GM12801 (cell line): ENCODE measurements around the gene IL15RA.

Experiments
- TF ChIP-seq, protein P1 (sequence below): IDR thresholded peaks from one replicate; pipeline ENCODE4 v1.5.1; 2011; ENCODE audit warnings: control low read depth; ENCODE audit not compliant: insufficient read length; ENCODE audit errors: extremely low read depth

IL15RA gene

DNA sequence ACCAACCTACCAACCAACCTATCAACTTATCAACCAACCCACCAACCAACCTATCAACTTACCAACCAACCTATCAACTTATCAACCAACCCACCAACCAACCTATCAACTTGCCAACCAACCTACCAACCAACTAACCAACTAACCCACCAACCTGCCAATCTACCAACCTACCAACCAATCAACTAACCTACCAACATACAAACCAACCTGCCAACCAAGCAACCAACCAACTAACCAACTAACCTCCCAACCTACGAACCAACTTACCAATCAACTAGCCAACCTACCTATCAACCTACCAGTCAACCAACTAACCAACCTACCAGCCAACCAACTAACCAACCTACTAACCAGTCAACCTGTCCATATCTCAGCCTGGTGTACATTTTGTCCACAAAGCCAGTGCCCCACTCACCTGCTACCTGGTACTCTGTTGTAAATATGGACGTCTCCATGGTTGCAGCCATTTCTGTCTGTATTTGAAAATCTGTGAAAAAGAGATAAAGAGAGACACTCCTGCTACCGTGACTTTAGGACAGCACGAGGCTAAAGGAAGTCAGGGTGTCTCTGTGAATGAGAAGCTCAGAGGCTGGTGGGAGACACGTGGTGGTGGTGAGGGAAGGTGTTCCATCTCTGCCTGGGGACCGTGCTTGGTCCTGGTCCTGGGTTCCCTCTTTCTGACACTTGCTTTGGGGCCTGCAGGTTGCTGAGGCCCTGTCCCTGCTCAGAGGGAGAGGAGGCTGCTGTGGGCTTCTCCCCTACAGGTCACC lies 41.9 kb upstream of the IL15RA start:
- TF ChIP-seq, protein P1, sequence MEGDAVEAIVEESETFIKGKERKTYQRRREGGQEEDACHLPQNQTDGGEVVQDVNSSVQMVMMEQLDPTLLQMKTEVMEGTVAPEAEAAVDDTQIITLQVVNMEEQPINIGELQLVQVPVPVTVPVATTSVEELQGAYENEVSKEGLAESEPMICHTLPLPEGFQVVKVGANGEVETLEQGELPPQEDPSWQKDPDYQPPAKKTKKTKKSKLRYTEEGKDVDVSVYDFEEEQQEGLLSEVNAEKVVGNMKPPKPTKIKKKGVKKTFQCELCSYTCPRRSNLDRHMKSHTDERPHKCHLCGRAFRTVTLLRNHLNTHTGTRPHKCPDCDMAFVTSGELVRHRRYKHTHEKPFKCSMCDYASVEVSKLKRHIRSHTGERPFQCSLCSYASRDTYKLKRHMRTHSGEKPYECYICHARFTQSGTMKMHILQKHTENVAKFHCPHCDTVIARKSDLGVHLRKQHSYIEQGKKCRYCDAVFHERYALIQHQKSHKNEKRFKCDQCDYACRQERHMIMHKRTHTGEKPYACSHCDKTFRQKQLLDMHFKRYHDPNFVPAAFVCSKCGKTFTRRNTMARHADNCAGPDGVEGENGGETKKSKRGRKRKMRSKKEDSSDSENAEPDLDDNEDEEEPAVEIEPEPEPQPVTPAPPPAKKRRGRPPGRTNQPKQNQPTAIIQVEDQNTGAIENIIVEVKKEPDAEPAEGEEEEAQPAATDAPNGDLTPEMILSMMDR = no peak

DNA sequence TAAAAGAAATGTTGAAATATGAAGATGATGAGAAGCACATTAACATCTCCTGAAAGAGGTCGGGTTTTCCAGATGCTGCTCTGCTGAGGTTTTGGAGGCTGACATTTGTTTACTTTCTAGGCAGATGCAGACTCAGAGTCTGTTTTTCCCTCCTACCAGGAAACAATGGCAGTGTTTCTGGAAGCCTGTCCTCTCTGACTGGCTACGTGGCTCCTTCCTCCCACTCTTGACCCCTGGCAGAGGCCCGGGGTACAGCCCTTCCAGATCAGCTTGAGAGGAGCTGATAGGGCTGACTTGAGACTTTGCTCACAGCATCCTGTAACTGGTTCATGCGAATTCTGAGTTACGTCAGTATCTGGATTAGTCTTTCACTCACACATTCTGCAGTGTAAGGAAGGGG lies 41.1 kb upstream of the IL15RA start:
- TF ChIP-seq, protein P1 = no peak

DNA sequence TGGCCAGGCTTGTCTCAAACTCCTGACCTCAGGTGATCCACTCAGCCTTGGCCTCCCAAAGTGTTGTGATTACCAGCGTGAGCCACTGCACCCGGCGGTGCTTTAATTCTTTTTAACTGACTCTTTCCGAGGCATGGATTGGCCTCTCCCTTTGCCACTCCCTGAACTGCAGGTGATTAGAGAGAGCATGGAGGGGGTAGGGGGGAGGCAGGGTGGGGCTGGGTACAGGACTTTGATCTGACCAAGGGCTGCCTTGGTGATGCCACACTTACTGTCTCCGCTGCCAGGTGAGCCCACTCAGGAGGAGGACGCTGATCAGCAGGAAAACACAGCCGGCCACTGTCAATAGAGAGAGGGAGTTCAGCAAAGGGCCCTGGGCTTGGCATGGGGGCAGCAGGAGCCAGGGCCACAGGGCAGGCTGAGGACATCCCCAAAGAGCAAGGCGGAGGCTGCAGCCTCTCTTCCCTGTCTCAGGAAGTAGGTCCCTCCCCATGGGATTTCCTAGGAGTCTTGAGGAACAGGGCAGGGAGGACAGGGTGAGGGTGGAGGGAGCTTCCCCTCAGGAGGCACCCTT lies 40.5 kb upstream of the IL15RA start:
- TF ChIP-seq, protein P1 = no peak

DNA sequence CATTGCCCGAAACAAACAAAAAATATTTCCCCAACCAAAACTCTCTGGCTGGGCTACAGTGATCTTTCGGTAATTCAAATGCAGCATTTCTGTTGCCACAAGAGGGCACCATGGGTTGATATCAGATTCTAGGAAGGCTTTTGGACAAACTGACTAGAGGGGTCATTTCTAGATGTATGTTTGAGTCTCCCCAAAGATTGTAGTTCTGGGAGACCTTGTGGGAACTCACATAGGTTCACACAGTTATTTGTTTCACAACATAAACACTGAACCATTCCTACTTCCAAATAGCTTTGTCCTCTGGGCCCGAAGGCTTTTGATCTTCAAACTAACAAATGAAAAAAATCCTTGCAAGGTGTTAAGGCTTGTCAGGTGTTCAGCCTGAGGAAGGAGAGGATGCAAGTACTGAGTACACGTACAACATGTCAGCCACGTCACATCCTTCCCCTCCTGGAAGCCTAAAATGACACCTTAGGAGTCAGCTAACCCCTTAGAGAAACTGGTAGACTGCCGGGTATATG lies 37.0 kb upstream of the IL15RA start:
- TF ChIP-seq, protein P1 = no peak

DNA sequence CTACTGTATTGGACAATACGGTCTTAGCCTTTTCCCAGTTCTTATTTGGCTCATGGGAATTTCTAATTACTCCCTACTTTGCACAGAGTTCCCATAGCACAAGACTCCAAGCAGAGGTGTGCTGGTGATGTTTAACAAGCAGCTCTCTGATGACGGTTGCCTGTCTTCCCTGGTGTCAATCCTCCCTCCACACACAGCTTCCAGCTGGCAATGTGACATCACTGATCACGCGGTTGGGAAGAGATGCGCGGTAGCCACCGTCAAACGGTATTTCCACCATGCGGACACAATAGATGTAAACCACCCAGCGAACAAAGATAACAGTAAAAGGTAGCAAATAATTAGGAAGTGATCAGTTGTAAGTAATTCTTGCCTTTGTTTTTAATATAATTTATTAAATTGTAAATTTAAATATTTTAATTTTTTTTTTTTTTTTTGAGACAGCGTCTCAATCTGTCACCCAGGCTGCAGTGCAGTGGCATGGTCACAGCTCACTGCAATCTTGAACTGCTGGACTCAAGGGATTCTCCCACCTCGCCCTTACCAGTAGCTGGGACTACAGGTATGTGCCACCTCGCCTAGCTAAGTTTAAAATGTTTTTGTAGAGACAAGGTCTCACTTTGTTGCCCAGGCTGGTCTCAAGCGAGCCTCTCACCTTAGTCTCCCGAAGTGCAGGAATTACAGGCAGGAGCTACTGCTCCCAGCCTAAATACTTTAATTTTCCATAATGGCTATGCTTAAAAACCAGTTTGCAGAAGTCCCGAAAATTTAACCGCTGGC lies 36.3 kb upstream of the IL15RA start:
- TF ChIP-seq, protein P1 = no peak

DNA sequence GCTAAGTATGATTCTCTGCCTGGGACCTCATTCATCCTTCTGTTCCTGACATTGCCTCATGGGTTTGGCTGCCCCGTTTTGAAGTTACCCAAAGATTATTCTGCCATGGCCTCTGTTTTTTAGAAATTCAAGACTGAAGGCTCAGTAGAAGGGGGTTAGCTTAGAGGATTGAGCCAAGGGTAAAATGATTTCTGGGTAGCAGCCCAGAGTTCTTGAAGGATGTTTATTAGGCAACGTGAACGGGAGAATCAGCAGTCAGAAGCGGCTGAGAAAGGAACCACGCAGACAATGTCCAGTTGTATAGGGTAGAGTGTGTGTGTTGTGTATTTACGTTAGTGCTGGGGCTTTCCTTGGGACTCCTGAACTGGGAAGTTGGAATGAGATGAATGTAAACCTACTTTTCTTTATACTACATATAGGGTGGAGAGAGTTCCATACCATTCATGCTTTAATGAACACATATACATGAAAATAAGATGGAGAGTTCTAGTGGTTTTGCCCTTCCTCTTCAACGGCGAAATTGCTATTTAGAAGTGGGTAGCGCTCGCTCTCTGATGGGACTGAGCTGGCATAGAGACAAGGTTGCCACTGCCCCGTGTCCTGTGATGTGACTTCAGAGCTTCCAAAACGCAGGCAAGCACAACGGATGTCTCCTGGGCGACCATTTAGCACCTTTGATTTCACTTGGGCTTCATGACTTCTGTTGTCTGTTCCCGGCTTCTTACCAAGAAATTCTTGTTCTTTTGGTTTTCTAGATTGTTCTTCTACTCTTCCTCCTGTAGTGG lies 35.0 kb upstream of the IL15RA start:
- TF ChIP-seq, protein P1 = no peak
